DMS 273 (cell line): ENCODE data around the gene JARID2.

Experiments used
- DNase-seq: peaks from one replicate; lab custom pipeline; 2025; ENCODE audit not compliant: unreplicated experiment; lab: John Stamatoyannopoulos, UW

The JARID2 gene

DNA sequence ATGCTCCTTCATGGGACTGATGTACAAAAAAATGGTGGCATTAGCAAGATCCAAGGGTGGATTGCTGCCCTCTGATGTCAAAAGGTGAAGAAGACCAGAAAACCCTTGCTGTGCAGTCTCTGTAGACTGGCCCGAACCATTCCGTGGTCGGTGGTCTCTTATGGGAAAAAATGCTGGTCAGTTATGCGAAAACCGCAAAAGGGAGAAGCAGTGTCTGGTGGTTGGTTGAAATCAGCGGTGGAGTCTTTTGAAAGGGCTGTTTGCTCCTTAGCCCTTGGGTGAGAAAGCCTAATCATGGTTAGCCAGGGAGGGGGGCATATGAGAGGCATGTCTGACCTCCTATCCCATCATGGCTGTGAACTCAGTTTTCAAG is 308.8 kb downstream of the JARID2 start:
- DNase-seq = no peak

- no peak for DNase-seq
These were observed 309.5 kb downstream of the JARID2 start for GRCh38 chr6:15555101-15556038.

GRCh38 chr6:15556711-15557110 is 310.8 kb downstream of the JARID2 start:
- DNase-seq = no peak

DNA sequence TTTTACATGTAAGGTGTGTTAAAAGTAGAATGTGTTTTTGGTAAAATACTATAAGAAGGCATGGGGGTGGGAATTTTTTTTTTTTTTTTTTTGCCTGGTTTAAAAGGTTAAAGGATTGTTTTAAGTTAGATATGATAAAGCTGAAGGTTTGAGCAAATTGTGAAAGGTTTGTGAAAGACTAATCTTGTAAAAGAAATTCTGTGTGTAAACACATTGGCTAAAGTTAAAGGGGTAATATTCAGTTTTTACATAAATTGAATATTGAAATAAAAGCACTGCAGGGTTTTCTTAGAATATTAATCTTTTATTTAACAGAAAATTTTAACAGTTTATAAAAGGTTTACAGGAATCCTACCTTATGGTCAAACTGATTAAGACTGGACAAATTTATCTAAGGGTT is 311.3 kb downstream of the JARID2 start:
- DNase-seq = no peak

DNA sequence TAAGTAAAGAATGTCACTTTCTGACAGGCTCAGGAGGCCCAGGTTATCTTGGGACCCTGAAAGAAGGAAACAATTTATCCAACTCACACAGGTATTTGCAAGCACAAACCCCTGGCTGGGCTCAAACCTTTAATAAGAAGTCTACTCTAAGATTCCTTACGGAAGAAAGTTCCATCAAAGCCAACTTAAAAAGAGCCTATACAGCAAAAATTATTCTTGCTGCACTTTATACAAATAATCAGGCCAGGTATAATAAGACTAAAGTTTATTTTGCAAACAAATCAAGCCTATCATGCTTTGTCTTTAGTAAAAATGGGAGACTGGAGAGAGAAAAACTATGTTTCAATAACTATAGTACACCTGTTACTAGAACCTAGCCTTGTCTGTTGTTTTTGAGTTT is 314.8 kb downstream of the JARID2 start:
- no peak for DNase-seq

GRCh38 chr6:15561447-15562199 is 315.8 kb downstream of the JARID2 start:
- no peak for DNase-seq

- no peak for DNase-seq
These were observed 317.1 kb downstream of the JARID2 start for GRCh38 chr6:15562977-15563376.

- DNase-seq = no peak
These were observed 323.4 kb downstream of the JARID2 start for GRCh38 chr6:15569035-15569995.

DNA sequence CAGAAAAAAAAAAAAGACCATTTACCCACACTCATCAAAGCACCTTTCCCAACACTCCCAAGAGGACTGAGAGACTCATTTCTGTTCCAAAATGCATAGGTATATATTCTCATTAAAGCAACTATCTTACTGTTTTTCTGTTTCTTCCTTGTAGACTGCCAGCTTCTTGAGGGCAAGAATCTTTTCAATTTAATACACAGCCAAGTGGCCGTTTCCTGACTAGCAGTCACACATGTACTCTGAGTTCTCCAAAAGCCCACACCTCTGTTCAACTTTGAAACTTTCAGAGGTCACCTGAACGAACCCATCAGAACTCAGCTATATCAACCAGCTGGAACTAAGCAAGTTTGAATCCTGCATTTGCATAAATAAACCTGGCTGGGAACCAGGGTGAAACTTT is 324.3 kb downstream of the JARID2 start:
- DNase-seq = no peak
